DND-41 (cell line): ENCODE results near the gene HMCN1.

Source experiments
- ATAC-seq: fragments of 200-7000 bp; cut with Tn5 transposase; 3 replicates; pipeline ENCODE4 v1.9.1; 2021; ENCODE audit warnings: low read depth; ENCODE audit not compliant: insufficient read depth
- DNase-seq: peaks from one replicate; pipeline ENCODE4 v3.0.0-alpha.2; 2020
- H2AFZ ChIP-seq: 2 replicates; pipeline ENCODE4 v1.6.0; 2012; ENCODE audit warnings: low read depth, low read length
- H3K27ac ChIP-seq: 2 replicates; pipeline ENCODE4 v1.5.1; 2012; ENCODE audit warnings: low read length, inconsistent platforms
- H3K27me3 ChIP-seq: fragments of 200-600 bp; sonication (generic); 2 replicates; pipeline ENCODE4 v1.6.0; 2012; ENCODE audit warnings: low read length, mild to moderate bottlenecking, inconsistent platforms; ENCODE audit not compliant: insufficient read depth, poor library complexity
- H3K36me3 ChIP-seq: 2 replicates; pipeline ENCODE4 v1.5.1; 2012; ENCODE audit warnings: low read length, inconsistent platforms; ENCODE audit not compliant: insufficient read depth
- H3K4me1 ChIP-seq: 2 replicates; pipeline ENCODE4 v1.5.1; 2012; ENCODE audit warnings: mild to moderate bottlenecking, low read length; ENCODE audit not compliant: insufficient read depth
- H3K4me2 ChIP-seq: 2 replicates; pipeline ENCODE4 v1.6.0; 2012; ENCODE audit warnings: mild to moderate bottlenecking, moderate library complexity, low read length, inconsistent platforms; ENCODE audit not compliant: insufficient read depth
- H3K4me3 ChIP-seq, 2 experiments: fragments of 200-600 bp in 1 of 2; shearing (Covaris generic) in 1 of 2; 2 replicates each; pipeline ENCODE4 v1.5.1; 2012 to 2016; ENCODE audit warnings: inconsistent platforms in 2 of 2, low read length in 2 of 2, mild to moderate bottlenecking in 2 of 2, low read depth in 1 of 2, moderate library complexity in 1 of 2
- H3K79me2 ChIP-seq: 2 replicates; pipeline ENCODE4 v1.6.0; 2012; ENCODE audit warnings: low read length, inconsistent platforms; ENCODE audit not compliant: insufficient read depth
- H3K9ac ChIP-seq: 2 replicates; pipeline ENCODE4 v1.6.0; 2012; ENCODE audit warnings: low read depth, mild to moderate bottlenecking, inconsistent platforms, low read length, moderate library complexity
- H3K9me3 ChIP-seq: 2 replicates; pipeline ENCODE4 v1.5.1; 2012; ENCODE audit warnings: low read length, moderate library complexity, mild to moderate bottlenecking, inconsistent platforms; ENCODE audit not compliant: insufficient read depth, severe bottlenecking
- H4K20me1 ChIP-seq: 2 replicates; pipeline ENCODE4 v1.6.0; 2012; ENCODE audit warnings: low read length; ENCODE audit not compliant: insufficient read depth
- CTCF ChIP-seq: IDR thresholded peaks from 2 replicates; pipeline ENCODE4 v1.5.1; 2012; ENCODE audit warnings: borderline replicate concordance, low read length, moderate library complexity, mild to moderate bottlenecking; ENCODE audit not compliant: poor library complexity, severe bottlenecking; ENCODE audit errors: extremely low read depth
- EZH2 ChIP-seq: IDR thresholded peaks from 3 replicates; pipeline ENCODE4 v1.6.1; 2012; ENCODE audit warnings: borderline replicate concordance, low read depth, mild to moderate bottlenecking, moderate library complexity, low read length, inconsistent platforms; ENCODE audit not compliant: severe bottlenecking

Gene HMCN1

GRCh38 chr1:185823467-185823866 is 89.3 kb downstream of the HMCN1 start:
- Histone ChIP-seq H3K9ac (no peak overlapping the region), H3K4me1 (no peaks in the 10 kb centered on the region), H3K36me3 (no peaks in the 10 kb centered on the region), H3K79me2 (no peaks in the 10 kb centered on the region), H3K27ac (no peak overlapping the region), H2AFZ (no peak overlapping the region), H4K20me1 (no peaks in the 10 kb centered on the region), H3K9me3 (no peaks in the 10 kb centered on the region), H3K27me3 (no peaks in the 10 kb centered on the region), H3K4me2 (no peak overlapping the region), H3K4me3 (no peak overlapping the region)
- TF ChIP-seq EZH2 (no peak), CTCF (no peak)
- no peak for DNase-seq
- no peak for ATAC-seq

GRCh38 chr1:185824106-185824505 is 89.9 kb downstream of the HMCN1 start:
- no peak for DNase-seq
- Histone ChIP-seq H3K9me3 (no peaks in the 10 kb centered on the region), H3K27ac (no peak overlapping the region), H3K4me3 (no peak overlapping the region), H3K4me2 (no peak overlapping the region), H3K9ac (no peak overlapping the region), H3K4me1 (no peaks in the 10 kb centered on the region), H2AFZ (no peak overlapping the region), H3K27me3 (no peaks in the 10 kb centered on the region), H3K79me2 (no peaks in the 10 kb centered on the region), H4K20me1 (no peaks in the 10 kb centered on the region), H3K36me3 (no peaks in the 10 kb centered on the region)
- TF ChIP-seq CTCF (no peak), EZH2 (no peak)
- ATAC-seq, result no peak

GRCh38 chr1:185825556-185825955 is 91.4 kb downstream of the HMCN1 start:
- no peak for ATAC-seq
- no peaks in the 10 kb centered on the region for H4K20me1 ChIP-seq
- no peaks in the 10 kb centered on the region for H3K36me3 ChIP-seq
- TF ChIP-seq EZH2, result no peak
- TF ChIP-seq CTCF, result no peak
- DNase-seq, result no peak
- no peaks in the 10 kb centered on the region for H3K9me3 ChIP-seq
- H3K27ac ChIP-seq, result no peak overlapping the region
- no peaks in the 10 kb centered on the region for H3K27me3 ChIP-seq
- H2AFZ ChIP-seq, result no peak overlapping the region
- H3K9ac ChIP-seq, result no peak overlapping the region
- H3K4me3 ChIP-seq, result no peak overlapping the region
- no peaks in the 10 kb centered on the region for H3K4me1 ChIP-seq
- H3K4me2 ChIP-seq, result no peak overlapping the region
- H3K79me2 ChIP-seq, result no peaks in the 10 kb centered on the region

GRCh38 chr1:185834371-185834905 is 100.2 kb downstream of the HMCN1 start:
- Histone ChIP-seq H3K27ac (no peak overlapping the region), H3K4me2 (no peak overlapping the region), H3K79me2 (no peaks in the 10 kb centered on the region), H2AFZ (no peak overlapping the region), H4K20me1 (no peaks in the 10 kb centered on the region), H3K36me3 (no peaks in the 10 kb centered on the region), H3K27me3 (no peaks in the 10 kb centered on the region), H3K4me3 (no peak overlapping the region), H3K4me1 (no peaks in the 10 kb centered on the region), H3K9me3 (no peaks in the 10 kb centered on the region), H3K9ac (no peak overlapping the region)
- no peak for TF ChIP-seq CTCF
- no peak for TF ChIP-seq EZH2
- ATAC-seq, result no peak
- no peak for DNase-seq
